Astrocyte (in vitro differentiated cells and primary cell): ENCODE results near the gene POMGNT1. TPM values are rescaled to one million over a fixed set of nuclear protein-coding genes. Genes with fewer than 3 reads are reported as not detected.
"Not testable (repeated sequence)": the region's sequence is repeated elsewhere in the genome, so short reads cannot be mapped to it uniquely, and the experiment has no call there.

Experiments used
- DNase-seq: peaks from one replicate; pipeline ENCODE4 v3.0.0-alpha.2; 2010; ENCODE audit warnings: low read depth
- FAIRE-seq: peaks from 2 replicates; lab custom pipeline; 2011; peaks lifted over from hg19 to GRCh38; lab: Jason Lieb, UNC
- H2AFZ ChIP-seq: 2 replicates; pipeline ENCODE4 v1.6.0; 2012; ENCODE audit warnings: low read depth, low read length, inconsistent platforms
- H3K27ac ChIP-seq: 2 replicates; pipeline ENCODE4 v1.5.1; 2011; ENCODE audit warnings: low read depth, low read length, inconsistent platforms
- H3K27me3 ChIP-seq: 2 replicates; pipeline ENCODE4 v1.6.0; 2011; ENCODE audit warnings: low read length, inconsistent platforms; ENCODE audit not compliant: insufficient read depth
- H3K36me3 ChIP-seq: 2 replicates; pipeline ENCODE4 v1.5.1; 2011; ENCODE audit warnings: low read length, inconsistent platforms; ENCODE audit not compliant: insufficient read depth
- H3K4me1 ChIP-seq: 2 replicates; pipeline ENCODE4 v1.5.1; 2011; ENCODE audit warnings: low read length, inconsistent platforms; ENCODE audit not compliant: insufficient read depth
- H3K4me2 ChIP-seq: 2 replicates; pipeline ENCODE4 v1.6.0; 2012; ENCODE audit warnings: low read length, inconsistent platforms
- H3K4me3 ChIP-seq: 2 replicates; pipeline ENCODE4 v1.5.1; 2011; ENCODE audit warnings: low read depth, mild to moderate bottlenecking, low read length, inconsistent platforms; ENCODE audit not compliant: insufficient read depth
- H3K79me2 ChIP-seq: 2 replicates; pipeline ENCODE4 v1.6.0; 2012; ENCODE audit warnings: mild to moderate bottlenecking, low read length, inconsistent platforms; ENCODE audit not compliant: insufficient read depth
- H3K9ac ChIP-seq: 2 replicates; pipeline ENCODE4 v1.6.0; 2012; ENCODE audit warnings: mild to moderate bottlenecking, low read length, inconsistent platforms
- H3K9me3 ChIP-seq: 2 replicates; pipeline ENCODE4 v1.5.1; 2012; ENCODE audit warnings: low read depth, mild to moderate bottlenecking, low read length, inconsistent platforms; ENCODE audit not compliant: insufficient read depth
- H4K20me1 ChIP-seq: 2 replicates; pipeline ENCODE4 v1.6.0; 2012; ENCODE audit warnings: low read length, inconsistent platforms; ENCODE audit not compliant: insufficient read depth
- H3K27ac Mint-ChIP-seq: one replicate; pipeline ENCODE4 v1.8.0; 2021; ENCODE audit warnings: mild to moderate bottlenecking, mixed read lengths; ENCODE audit not compliant: unreplicated experiment
- H3K27me3 Mint-ChIP-seq: one replicate; pipeline ENCODE4 v1.8.0; 2021; ENCODE audit warnings: low read depth, mixed read lengths; ENCODE audit not compliant: unreplicated experiment
- H3K36me3 Mint-ChIP-seq: one replicate; pipeline ENCODE4 v1.8.0; 2021; ENCODE audit warnings: low read depth, mixed read lengths; ENCODE audit not compliant: unreplicated experiment
- H3K4me1 Mint-ChIP-seq: one replicate; pipeline ENCODE4 v1.8.0; 2021; ENCODE audit warnings: low read depth, mixed read lengths; ENCODE audit not compliant: unreplicated experiment
- H3K4me3 Mint-ChIP-seq: one replicate; pipeline ENCODE4 v1.8.0; 2021; ENCODE audit warnings: mild to moderate bottlenecking, moderate library complexity, mixed read lengths; ENCODE audit not compliant: unreplicated experiment
- H3K9me3 Mint-ChIP-seq: one replicate; pipeline ENCODE4 v1.8.0; 2021; ENCODE audit warnings: mild to moderate bottlenecking, mixed read lengths; ENCODE audit not compliant: unreplicated experiment
- CTCF ChIP-seq: IDR thresholded peaks from 2 replicates; pipeline ENCODE4 v1.5.1; 2011; ENCODE audit warnings: low read depth, mild to moderate bottlenecking, inconsistent platforms, low read length, moderate library complexity; ENCODE audit not compliant: insufficient read depth
- EZH2 ChIP-seq: IDR thresholded peaks from 2 replicates; pipeline ENCODE4 v1.6.1; 2012; ENCODE audit warnings: mild to moderate bottlenecking, low read length, inconsistent platforms; ENCODE audit not compliant: insufficient read depth
- total RNA-seq: library from RNA; stranded (reverse); gene quantifications from 2 replicates; pipeline ENCODE4 v1.2.1, GENCODE V29; 2021

POMGNT1 gene
- total RNA-seq, 1 donor from 2014 or later: 55.1 TPM

GRCh38 chr1:46242918-46243317 lies 44.7 kb upstream of the POMGNT1 start:
- no peaks in the 10 kb centered on the region for H3K27me3 Mint-ChIP-seq
- no peak overlapping the region for H3K4me3 ChIP-seq
- H3K4me2 ChIP-seq: no peak overlapping the region
- no peak overlapping the region for H3K9ac ChIP-seq
- H3K27me3 ChIP-seq: no peaks in the 10 kb centered on the region
- peaks cover 9% of the 10 kb centered on the region for H3K4me1 ChIP-seq
- H3K36me3 ChIP-seq: no peaks in the 10 kb centered on the region
- peaks cover 13% of the 10 kb centered on the region for H3K9me3 Mint-ChIP-seq
- H4K20me1 ChIP-seq: no peaks in the 10 kb centered on the region
- H3K27ac Mint-ChIP-seq: no peak overlapping the region
- H3K9me3 ChIP-seq: no peaks in the 10 kb centered on the region
- no peaks in the 10 kb centered on the region for H3K36me3 Mint-ChIP-seq
- H3K79me2 ChIP-seq: peaks cover under 1% of the 10 kb centered on the region
- H3K4me3 Mint-ChIP-seq: no peak overlapping the region
- DNase-seq: no peak
- TF ChIP-seq EZH2: no peak
- H3K27ac ChIP-seq: no peak overlapping the region
- H3K4me1 Mint-ChIP-seq: no peaks in the 10 kb centered on the region
- H2AFZ ChIP-seq: no peak overlapping the region
- no peak for FAIRE-seq

GRCh38 chr1:46241733-46242132 lies 43.5 kb upstream of the POMGNT1 start:
- FAIRE-seq, H2AFZ ChIP-seq, H3K9ac ChIP-seq, H4K20me1 ChIP-seq, DNase-seq, H3K4me1 ChIP-seq, H3K4me2 ChIP-seq, H3K36me3 Mint-ChIP-seq, H3K4me1 Mint-ChIP-seq, H3K9me3 ChIP-seq, H3K4me3 ChIP-seq, H3K4me3 Mint-ChIP-seq, H3K27me3 Mint-ChIP-seq, H3K27me3 ChIP-seq, H3K79me2 ChIP-seq, H3K27ac ChIP-seq, H3K27ac Mint-ChIP-seq, H3K36me3 ChIP-seq: not testable (repeated sequence)
- H3K9me3 Mint-ChIP-seq: peaks cover 16% of the 10 kb centered on the region

- H3K27me3 ChIP-seq, H3K9ac ChIP-seq, H3K27ac ChIP-seq, H3K4me3 ChIP-seq, FAIRE-seq, H3K4me3 Mint-ChIP-seq, H3K36me3 Mint-ChIP-seq, H2AFZ ChIP-seq, H3K4me2 ChIP-seq, H3K9me3 ChIP-seq, H4K20me1 ChIP-seq, H3K79me2 ChIP-seq, H3K27ac Mint-ChIP-seq, H3K4me1 ChIP-seq, H3K27me3 Mint-ChIP-seq, H3K36me3 ChIP-seq, H3K4me1 Mint-ChIP-seq: not testable (repeated sequence)
- peaks cover 16% of the 10 kb centered on the region for H3K9me3 Mint-ChIP-seq
- peak; percentile 38 for DNase-seq
These were observed 40.6 kb upstream of the POMGNT1 start for GRCh38 chr1:46238865-46239264.

GRCh38 chr1:46236882-46237281 lies 38.6 kb upstream of the POMGNT1 start:
- DNase-seq: no peak
- no peak overlapping the region for H3K27ac Mint-ChIP-seq
- Histone ChIP-seq H2AFZ (no peak overlapping the region), H3K27ac (no peak overlapping the region), H3K79me2 (no peaks in the 10 kb centered on the region), H4K20me1 (no peaks in the 10 kb centered on the region), H3K36me3 (no peaks in the 10 kb centered on the region), H3K9me3 (peaks cover 2% of the 10 kb centered on the region), H3K4me1 (no peaks in the 10 kb centered on the region), H3K4me2 (no peak overlapping the region), H3K9ac (no peak overlapping the region), H3K4me3 (no peak overlapping the region), H3K27me3 (no peaks in the 10 kb centered on the region)
- H3K9me3 Mint-ChIP-seq: peaks cover 16% of the 10 kb centered on the region
- H3K4me1 Mint-ChIP-seq: no peaks in the 10 kb centered on the region
- H3K36me3 Mint-ChIP-seq: no peaks in the 10 kb centered on the region
- no peak for FAIRE-seq
- no peak overlapping the region for H3K4me3 Mint-ChIP-seq
- TF ChIP-seq EZH2 (no peak), CTCF (no peak)
- no peaks in the 10 kb centered on the region for H3K27me3 Mint-ChIP-seq

GRCh38 chr1:46231231-46231630 lies 33.0 kb upstream of the POMGNT1 start:
- FAIRE-seq, H3K4me2 ChIP-seq, H2AFZ ChIP-seq: not testable (repeated sequence)

More at GRCh38 chr1:46231231-46231630, 33.0 kb upstream of the POMGNT1 start:
- not testable (repeated sequence) for H3K27ac Mint-ChIP-seq, H3K27me3 ChIP-seq, H3K9ac ChIP-seq, H4K20me1 ChIP-seq, DNase-seq, H3K4me1 ChIP-seq, H3K4me3 Mint-ChIP-seq, H3K4me3 ChIP-seq, H3K79me2 ChIP-seq, H3K36me3 Mint-ChIP-seq, H3K9me3 ChIP-seq, H3K4me1 Mint-ChIP-seq, H3K9me3 Mint-ChIP-seq, H3K27ac ChIP-seq, H3K36me3 ChIP-seq, H3K27me3 Mint-ChIP-seq
